HUES6 (cell line): ENCODE results near the gene FOXM1.

Experiments used
- H3K27ac ChIP-seq: 2 replicates; pipeline ENCODE4 v1.7.0; 2013; ENCODE audit warnings: low read depth, mild to moderate bottlenecking, low read length, inconsistent platforms
- H3K27me3 ChIP-seq: 2 replicates; pipeline ENCODE4 v1.6.1; 2013; ENCODE audit warnings: low read length; ENCODE audit not compliant: control insufficient read depth, insufficient read depth
- H3K36me3 ChIP-seq: 2 replicates; pipeline ENCODE4 v1.6.1; 2013; ENCODE audit warnings: low read length; ENCODE audit not compliant: control insufficient read depth, insufficient read depth
- H3K4me1 ChIP-seq: 2 replicates; pipeline ENCODE4 v1.6.1; 2013; ENCODE audit warnings: low read length; ENCODE audit not compliant: control insufficient read depth, insufficient read depth
- H3K4me3 ChIP-seq: 2 replicates; pipeline ENCODE4 v1.5.1; 2013; ENCODE audit warnings: low read depth, low read length
- H3K9ac ChIP-seq: one replicate; pipeline ENCODE4 v1.6.1; 2013; ENCODE audit warnings: mild to moderate bottlenecking, low read length
- H3K9me3 ChIP-seq: 2 replicates; pipeline ENCODE4 v1.6.1; 2013; ENCODE audit warnings: low read depth, low read length; ENCODE audit not compliant: control insufficient read depth, insufficient read depth

FOXM1 gene

DNA sequence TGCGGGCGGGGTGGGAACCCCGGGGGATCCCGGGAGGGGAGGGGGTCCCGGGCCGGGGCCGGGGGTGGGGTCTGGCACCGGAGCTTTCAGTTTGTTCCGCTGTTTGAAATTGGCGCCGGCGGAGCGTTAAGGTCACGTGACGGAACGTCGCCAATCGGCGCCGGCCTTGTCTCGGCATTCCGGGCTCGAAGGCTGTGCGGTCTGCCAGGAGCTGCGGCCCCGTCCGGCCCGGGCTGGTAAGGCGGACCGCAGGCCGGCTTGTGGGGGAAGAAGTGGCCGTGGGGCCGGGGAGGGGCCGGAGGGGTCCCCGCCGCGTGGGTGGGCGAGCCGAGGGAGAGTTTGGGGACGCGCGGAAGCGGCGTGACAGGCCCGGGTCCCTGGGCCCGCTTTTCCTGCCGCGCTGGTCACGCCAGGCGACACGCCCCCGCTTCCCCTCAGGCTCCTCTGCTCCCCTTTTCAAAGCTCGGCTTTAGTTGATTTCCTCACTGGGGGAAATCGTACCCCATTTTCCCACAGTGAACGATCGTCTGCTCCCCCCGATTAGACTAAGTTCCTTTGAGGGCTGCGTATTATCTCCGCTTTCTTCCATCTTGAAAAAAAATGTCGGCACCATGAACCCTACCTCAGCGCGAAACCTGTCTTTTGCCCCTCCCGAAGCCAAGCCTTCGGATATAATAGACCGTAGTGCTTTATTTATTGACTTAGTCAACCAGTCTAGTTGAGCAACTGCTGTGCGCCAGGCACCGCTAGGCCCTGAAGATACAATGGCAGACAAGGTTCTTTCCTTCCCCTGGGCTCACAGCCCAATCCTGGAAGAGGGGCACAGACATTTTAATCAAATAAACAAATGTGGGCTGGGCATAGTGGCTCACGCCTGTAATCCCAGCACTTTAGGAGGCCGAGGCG lies at the start of gene FOXM1, which contains the start of gene RHNO1:
FOXM1 (minus strand) TSS at position 128 of the 906 bp plus-strand sequence. CDS start 2,696 bp downstream, outside the sequence.
RHNO1 (plus strand) TSS at position 177 of the 906 bp plus-strand sequence. CDS start 8,144 bp downstream, outside the sequence.
- H3K4me1 ChIP-seq, result peaks cover 14% of the 10 kb centered on the region
- peak within 1 kb of the TSS; percentile 90 for H3K27ac ChIP-seq
- peaks cover 35% of the 10 kb centered on the region for H3K36me3 ChIP-seq
- H3K27me3 ChIP-seq, result no peaks in the 10 kb centered on the region
- peak within 1 kb of the TSS; percentile 89 for H3K4me3 ChIP-seq
- no peaks in the 10 kb centered on the region for H3K9me3 ChIP-seq
- H3K9ac ChIP-seq, result peak within 1 kb of the TSS; percentile 98

GRCh38 chr12:2925322-2925995 lies 48.5 kb upstream of the FOXM1 start:
- Histone ChIP-seq H3K9me3 (no peaks in the 10 kb centered on the region), H3K4me3 (no peak overlapping the region), H3K9ac (no peak overlapping the region), H3K36me3 (peaks cover 29% of the 10 kb centered on the region), H3K27me3 (no peaks in the 10 kb centered on the region), H3K4me1 (peaks cover 13% of the 10 kb centered on the region), H3K27ac (no peak overlapping the region)

DNA sequence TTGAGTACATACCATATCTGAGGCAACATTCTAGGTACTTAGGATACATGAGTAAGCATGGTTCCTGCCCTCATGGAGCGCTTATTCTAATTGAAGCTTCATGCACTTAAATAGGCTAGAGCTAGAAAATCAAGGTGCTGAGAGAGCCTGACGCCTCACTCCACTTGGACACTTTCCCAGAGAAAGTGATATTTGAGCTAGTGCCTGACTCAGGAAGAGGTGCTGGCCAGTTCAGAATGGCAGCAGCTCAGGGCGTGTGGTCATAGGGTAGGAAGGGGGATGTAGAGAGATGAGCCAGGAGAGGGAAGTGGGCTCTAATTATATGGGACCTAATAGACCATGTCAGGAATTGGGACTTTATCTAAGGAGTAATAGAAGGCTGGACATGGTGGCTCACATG lies 47.0 kb upstream of the FOXM1 start:
- H3K4me1 ChIP-seq, result peaks cover 13% of the 10 kb centered on the region
- H3K4me3 ChIP-seq, result no peak overlapping the region
- no peaks in the 10 kb centered on the region for H3K9me3 ChIP-seq
- no peak overlapping the region for H3K27ac ChIP-seq
- H3K27me3 ChIP-seq, result no peaks in the 10 kb centered on the region
- no peak overlapping the region for H3K9ac ChIP-seq
- peaks cover 31% of the 10 kb centered on the region for H3K36me3 ChIP-seq

DNA sequence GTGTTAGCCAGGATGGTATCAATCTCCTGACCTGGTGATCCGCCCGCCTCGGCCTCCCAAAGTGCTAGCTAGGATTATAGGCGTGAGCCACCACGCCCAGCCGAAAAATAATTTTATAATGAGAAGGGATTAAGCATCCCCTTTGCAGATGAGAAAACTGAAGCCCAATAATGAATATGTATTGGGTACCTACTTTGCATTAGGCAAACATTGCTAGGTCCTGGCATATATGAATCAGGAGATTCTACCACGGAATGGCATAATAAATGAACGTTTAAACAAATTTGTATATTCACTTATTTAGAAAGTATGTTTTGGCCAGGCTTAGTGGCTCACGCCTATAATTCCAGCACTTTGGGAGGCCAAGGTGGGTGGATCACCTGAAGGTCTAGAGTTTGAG lies 46.1 kb upstream of the FOXM1 start:
- Histone ChIP-seq H3K4me1 (peaks cover 13% of the 10 kb centered on the region), H3K4me3 (no peak overlapping the region), H3K27ac (no peak overlapping the region), H3K36me3 (peaks cover 31% of the 10 kb centered on the region), H3K27me3 (no peaks in the 10 kb centered on the region), H3K9me3 (no peaks in the 10 kb centered on the region), H3K9ac (no peak overlapping the region)

GRCh38 chr12:2922329-2922728 lies 45.4 kb upstream of the FOXM1 start:
- peaks cover 13% of the 10 kb centered on the region for H3K4me1 ChIP-seq
- no peak overlapping the region for H3K4me3 ChIP-seq
- H3K27me3 ChIP-seq, result no peaks in the 10 kb centered on the region
- peak overlapping the region; percentile 34 for H3K9ac ChIP-seq
- H3K36me3 ChIP-seq, result peaks cover 31% of the 10 kb centered on the region
- H3K9me3 ChIP-seq, result no peaks in the 10 kb centered on the region
- peak overlapping the region; percentile 83 for H3K27ac ChIP-seq

DNA sequence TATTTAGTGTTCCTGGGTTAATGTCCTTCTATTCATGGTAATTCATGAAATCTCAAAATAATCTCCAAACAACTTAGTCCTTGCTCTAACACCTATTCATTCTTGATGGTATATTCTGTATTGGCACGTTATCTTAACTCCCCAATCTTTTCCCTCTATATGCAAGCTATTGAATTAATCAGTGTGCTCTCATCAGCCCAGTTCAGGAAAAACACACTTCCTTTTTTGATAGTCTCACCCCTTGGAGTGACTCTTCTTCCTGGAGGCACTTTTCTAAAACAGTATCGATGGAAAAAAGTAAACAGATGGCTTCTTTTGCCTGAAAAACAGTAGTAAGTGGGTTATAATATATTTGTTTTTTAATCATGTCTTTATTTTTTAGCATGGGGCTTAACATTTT lies 42.3 kb upstream of the FOXM1 start:
- Histone ChIP-seq H3K4me3 (no peak overlapping the region), H3K9ac (no peak overlapping the region), H3K27me3 (no peaks in the 10 kb centered on the region), H3K36me3 (peaks cover 28% of the 10 kb centered on the region), H3K9me3 (no peaks in the 10 kb centered on the region), H3K4me1 (peaks cover 13% of the 10 kb centered on the region), H3K27ac (no peak overlapping the region)

GRCh38 chr12:2912216-2912575 lies 35.2 kb upstream of the FOXM1 start:
- H3K4me3 ChIP-seq, result no peak overlapping the region
- H3K9me3 ChIP-seq, result no peaks in the 10 kb centered on the region

DNA sequence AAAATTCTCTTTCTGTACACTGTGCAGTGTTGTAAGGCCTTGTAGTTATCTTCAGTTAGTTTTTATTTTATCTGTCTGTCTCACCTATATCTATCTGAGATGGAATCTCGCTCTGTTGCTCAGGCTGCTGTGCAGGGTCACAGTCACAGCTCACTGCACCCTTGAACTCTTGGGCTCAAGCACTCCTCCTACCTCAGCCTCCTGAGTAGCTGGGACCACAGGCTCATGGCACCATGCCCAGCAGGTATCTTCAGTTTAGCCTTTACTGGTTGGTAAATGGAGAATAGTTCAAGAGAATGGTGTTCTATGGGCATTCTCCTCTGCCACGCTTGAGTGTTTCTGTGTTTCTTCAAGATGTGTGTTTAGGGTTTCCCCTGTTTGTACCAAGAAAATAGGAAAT lies 27.3 kb upstream of the FOXM1 start:
- Histone ChIP-seq H3K9me3 (no peaks in the 10 kb centered on the region), H3K27me3 (no peaks in the 10 kb centered on the region), H3K27ac (no peak overlapping the region), H3K9ac (no peak overlapping the region), H3K4me3 (no peak overlapping the region), H3K36me3 (no peaks in the 10 kb centered on the region), H3K4me1 (no peaks in the 10 kb centered on the region; the same call in 1 of the 2 replicates)

More at GRCh38 chr12:2912216-2912575, 35.2 kb upstream of the FOXM1 start:
- Histone ChIP-seq H3K36me3 (peaks cover 7% of the 10 kb centered on the region; the same call in 1 of the 2 replicates), H3K27ac (peak overlapping the region; percentile 79), H3K9ac (peak overlapping the region; percentile 56), H3K27me3 (no peaks in the 10 kb centered on the region), H3K4me1 (peaks cover 23% of the 10 kb centered on the region)

DNA sequence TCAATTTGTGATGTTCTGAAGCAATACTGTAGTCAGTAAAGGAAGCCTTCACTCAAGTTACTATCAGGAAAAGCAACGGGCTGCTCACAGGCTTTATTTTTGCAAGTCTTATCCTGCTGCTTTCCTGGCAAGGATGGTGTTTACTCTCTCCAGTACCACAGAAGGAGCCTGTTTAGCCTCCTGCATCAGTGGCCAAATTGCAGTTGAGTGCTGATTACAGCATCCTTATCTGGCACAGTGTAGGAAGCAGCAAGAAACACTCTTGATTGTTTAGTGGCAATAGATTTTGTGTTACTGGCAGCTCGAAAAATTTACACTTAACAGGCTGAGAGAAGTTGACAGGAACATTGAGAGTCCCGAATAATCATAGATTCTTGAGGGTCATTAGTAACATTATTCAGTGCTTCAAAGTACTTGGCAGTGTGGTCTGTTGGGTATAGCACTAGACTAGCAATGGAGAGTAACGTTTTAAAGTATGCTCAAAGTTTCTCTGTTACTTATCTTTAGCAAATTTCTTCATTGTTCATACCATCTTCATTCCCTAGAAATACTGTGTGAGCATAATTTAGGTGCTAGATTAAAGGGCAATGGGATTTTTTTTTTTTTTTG lies 25.4 kb upstream of the FOXM1 start:
- no peaks in the 10 kb centered on the region for H3K9me3 ChIP-seq
- H3K4me3 ChIP-seq, result no peak overlapping the region
- H3K27me3 ChIP-seq, result no peaks in the 10 kb centered on the region
- H3K27ac ChIP-seq, result no peak overlapping the region
- H3K9ac ChIP-seq, result no peak overlapping the region
- H3K36me3 ChIP-seq, result no peaks in the 10 kb centered on the region
- no peaks in the 10 kb centered on the region; the same call in 1 of the 2 replicates for H3K4me1 ChIP-seq

DNA sequence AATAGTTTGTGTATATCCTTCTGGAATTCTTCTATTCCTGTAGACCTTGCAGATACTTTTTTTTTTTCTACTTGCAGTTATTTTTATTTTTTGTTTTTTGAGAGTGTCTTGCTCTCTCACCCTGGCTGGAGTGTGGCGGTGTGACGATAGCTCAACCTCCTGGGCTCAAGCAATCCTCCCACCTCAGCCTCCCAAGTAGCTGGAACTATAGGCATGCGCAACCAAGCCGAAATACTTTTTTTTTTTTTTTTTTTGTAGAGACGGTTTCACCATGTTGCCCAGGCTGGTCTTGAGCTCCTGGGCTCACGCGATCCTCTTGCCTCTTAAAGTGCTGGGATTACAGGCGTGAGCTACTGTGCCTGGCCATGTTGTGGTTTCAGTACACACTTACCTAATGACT lies 23.7 kb upstream of the FOXM1 start:
- no peaks in the 10 kb centered on the region for H3K36me3 ChIP-seq
- no peak overlapping the region for H3K4me3 ChIP-seq
- H3K9me3 ChIP-seq, result no peaks in the 10 kb centered on the region
- no peaks in the 10 kb centered on the region for H3K27me3 ChIP-seq
- no peak overlapping the region for H3K9ac ChIP-seq
- no peaks in the 10 kb centered on the region; the same call in 1 of the 2 replicates for H3K4me1 ChIP-seq
- no peak overlapping the region for H3K27ac ChIP-seq
